ENCODE data around the gene NTN1.

GRCh38 chr17:9038380-9038779 is 17.1 kb downstream of the NTN1 start:
- TF ChIP-seq CTCF (IDR thresholded peaks at IDR 0.05; ENCODE audit: low read depth, low read length) (no peak), EZH2phosphoT487 (IDR thresholded peaks at IDR 0.05; ENCODE audit: low read depth) (no peak)

Data from OCI-LY3 (cell line).